HG03432 (cell line): ENCODE measurements around the gene CCDC138.

Source experiments
- ATAC-seq: cut with Tn5 transposase; IDR thresholded peaks from one replicate; pipeline ENCODE4 v1.9.1; 2021; ENCODE audit warnings: mild to moderate bottlenecking, moderate library complexity; ENCODE audit not compliant: unreplicated experiment

The CCDC138 gene

DNA sequence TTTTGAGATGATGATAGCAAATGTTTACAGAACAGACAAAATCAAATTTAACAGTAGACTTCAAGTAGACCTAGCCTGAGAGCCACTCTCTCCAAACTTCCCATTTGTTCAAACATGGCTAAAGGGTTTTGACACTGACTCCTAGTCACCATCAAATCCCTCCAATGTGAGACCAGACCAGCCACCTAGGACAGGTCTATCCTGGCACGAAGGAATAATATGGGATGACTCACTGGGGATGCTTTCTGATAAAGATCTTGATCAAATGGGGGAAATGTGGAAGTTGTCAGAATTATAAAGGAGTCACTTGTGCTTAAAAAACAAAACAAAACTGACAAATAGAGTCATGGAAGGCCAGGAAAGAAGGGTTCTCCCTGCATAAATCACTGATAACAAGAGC, 106.7 kb downstream of the CCDC138 start:
- no peak for ATAC-seq

DNA sequence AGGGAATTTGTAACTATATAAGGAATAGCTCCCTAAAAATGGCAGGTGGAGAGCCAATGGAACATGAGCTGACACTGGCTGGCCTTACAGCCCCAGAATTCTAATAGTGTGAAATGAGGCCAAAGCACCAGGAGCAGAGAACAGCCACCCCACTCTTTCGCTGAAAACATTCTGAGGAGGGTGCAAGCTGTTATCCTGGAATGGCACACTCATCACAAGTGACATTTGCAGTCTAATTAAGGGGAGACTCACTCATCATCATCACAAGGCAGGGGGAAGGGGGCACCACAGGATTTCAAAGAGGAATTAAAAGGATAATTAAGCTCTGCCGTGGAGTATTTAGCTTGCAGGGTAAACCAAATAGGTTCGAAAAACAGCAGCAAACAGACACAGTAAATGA, 108.2 kb downstream of the CCDC138 start:
- ATAC-seq = no peak

GRCh38 chr2:108895188-108895587, 108.6 kb downstream of the CCDC138 start:
- no peak for ATAC-seq

- no peak for ATAC-seq
Observed at GRCh38 chr2:108896741-108897140, 110.2 kb downstream of the CCDC138 start.

DNA sequence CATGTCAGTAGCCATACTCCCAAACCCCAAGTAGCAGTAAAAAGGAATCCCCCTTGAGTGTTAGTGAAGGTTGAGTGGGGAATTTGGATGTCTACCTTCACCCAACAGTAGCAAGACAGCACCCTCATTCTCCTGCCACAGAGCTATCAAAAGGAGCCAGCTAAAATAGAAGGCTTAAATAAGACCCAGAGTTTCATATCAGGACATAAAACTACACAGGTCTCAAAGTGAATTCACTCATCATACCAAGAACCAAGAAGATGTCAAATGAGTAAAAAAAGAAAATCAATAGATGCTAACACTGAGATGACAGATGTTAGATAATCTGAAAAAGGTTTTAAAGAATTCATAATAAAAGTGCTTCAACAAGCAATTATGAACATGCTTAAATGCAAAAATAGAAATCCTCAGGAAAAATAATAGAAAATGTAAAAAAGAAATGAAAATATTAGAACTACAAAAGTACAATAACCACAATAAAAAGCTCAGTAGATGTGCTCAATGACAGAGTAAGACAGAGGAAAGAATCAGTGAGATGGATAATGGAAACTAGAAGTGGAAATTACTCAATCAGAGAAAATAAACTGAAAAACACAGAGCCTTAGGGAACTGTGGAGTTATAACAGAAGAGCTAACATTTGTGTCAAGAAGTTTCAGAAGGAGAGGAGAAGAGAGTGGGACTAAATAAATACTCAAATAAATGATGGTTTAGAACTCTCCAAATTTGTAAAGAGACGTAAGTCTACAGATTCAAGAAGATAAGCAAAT, 111.9 kb downstream of the CCDC138 start:
- no peak for ATAC-seq

DNA sequence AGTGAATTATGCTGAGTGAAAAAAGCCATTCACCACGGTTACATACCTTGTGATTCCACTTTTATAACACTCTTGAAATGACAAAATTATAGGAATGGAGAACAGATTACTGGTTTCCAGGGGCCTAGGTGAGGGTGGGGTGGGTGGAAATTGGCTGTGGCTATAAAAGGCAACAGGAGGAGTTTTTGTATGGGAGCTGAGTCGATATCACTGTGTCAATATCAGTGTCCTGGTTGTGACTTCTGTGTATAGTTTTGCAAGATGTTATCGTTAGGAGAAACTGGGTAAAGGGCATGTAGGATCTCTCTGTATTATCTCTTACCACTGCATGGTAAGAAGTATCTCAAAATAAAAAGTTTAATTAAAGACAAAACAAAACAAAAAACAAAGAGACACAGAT, 118.1 kb downstream of the CCDC138 start:
- no peak for ATAC-seq

DNA sequence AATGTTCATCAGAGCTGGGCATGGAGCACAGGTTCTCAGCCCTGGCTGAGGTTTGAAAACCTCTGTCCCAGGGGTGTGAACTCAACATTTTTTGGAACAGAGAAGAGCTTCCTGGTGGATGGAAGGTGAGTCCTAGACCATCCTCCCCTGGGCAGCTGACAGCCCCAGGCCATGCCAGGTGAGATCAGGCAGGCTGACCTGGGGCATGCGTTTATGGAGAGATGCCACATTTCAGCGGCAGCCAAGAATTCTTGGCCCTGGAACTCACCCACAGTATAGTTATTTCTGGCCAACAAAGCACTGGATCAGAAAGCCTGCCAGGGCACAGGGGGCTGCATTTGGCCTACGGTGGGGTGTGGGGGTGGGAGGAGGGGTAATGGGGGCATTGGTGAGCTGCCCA, 118.6 kb downstream of the CCDC138 start:
- ATAC-seq = no peak

DNA sequence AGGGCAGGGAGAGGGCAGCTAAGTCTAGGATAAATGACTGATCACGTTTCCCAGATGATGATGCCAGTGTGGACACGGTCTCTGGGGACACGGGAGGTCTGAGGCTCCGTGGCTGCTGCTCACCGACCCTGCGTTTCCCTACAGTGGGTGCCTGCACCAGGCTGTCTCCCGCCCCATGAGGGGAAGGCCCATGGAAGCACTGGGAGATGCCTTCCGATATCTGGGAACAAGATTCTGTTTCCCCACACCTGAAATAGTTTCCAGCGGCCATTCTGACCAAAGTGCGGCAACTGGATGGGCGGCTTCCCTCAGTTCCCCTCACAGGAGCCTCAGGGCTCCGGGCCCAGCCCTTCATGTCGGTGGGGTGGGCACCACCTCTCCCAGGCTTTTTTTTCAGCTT, 119.3 kb downstream of the CCDC138 start:
- no peak for ATAC-seq

GRCh38 chr2:108906403-108907077, 120.0 kb downstream of the CCDC138 start:
- ATAC-seq = no peak

DNA sequence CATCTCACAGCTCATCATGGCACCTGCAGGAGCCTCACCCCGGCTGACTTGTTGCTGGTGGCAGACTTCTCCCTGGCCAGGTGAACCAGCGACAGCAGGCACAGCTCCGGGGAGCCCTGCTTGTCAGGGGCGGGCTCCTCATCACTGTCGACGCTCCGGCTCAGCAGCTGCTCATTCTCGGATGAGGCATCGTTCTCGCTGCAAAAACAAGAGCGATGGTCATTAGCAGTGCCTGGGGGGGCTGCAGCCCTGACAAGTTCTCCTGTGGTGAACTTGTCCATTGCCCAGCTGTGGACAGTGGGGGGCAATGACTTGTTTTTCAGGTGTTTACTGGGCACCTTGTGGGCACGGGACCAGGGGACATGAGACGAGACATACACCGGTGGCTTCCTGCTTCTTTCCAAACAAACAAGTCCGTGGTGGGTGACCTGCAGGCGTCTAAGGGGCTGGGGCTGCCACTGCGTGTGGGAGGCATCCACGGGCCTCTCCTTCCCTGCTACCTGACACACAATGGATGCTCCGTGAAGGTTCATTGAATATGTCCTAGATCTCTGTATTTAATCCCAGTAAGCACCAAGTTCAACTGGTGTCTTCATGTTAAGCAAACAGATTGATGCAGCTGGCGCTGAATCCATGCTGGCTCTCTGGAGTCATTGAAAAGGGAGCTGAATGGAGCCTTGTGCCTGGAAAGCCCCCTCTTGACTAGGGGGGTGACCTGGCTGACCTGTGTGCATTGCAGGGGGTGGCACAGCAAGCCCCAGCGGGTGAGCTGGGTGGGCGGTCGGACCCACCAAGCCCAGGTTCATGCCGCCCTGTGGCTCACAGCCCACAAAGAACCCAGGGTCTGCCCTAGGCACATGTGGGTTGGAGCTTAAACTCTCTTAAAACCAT, 121.5 kb downstream of the CCDC138 start:
- no peak for ATAC-seq

DNA sequence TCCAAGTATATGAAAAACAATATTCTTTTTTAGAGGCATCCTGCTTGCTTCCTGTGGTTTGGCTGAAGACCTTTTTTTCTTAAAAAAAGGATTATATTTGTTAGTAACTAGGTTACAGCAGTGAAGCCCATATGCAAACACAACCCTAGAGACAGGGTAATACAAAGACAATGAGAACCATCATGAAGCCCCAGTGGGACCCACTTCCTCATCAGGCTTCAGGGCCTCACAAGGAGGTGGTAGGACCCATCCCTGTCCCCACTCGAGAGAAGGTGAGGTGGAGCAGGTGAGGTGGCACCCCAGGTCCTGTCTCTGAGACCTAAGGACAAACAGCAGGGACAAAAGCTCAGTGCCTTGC, 122.1 kb downstream of the CCDC138 start:
- ATAC-seq = no peak

DNA sequence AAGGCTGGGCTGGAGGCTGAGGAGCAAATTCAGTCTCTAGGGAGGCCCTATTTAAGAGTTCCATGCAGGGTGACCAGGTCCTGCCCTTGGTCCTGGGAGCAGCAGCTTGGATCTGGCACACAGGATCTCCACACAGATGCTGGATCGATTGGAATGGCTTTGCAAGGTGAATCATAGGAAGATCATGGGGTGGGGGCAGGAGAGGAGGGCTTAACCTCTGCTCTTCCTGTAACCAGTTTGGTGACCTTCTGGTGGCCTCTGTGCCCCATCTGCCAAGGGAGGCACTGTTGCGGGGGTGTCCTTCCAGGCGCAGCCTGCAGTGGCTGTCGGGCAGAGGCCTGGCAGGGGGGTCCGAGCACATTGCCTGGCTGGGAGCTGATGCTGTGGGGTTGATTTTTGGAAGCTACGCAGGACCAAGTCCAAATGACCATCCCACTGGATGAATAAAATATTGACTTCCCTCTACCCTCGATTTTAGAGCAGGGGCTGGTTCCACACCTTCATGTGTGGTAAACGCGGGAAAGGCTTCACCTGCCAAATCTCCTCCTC, 122.8 kb downstream of the CCDC138 start:
- ATAC-seq = no peak

GRCh38 chr2:108910011-108910431, 123.5 kb downstream of the CCDC138 start:
- no peak for ATAC-seq

GRCh38 chr2:108910541-108911396, 124.2 kb downstream of the CCDC138 start:
- no peak for ATAC-seq

- ATAC-seq = no peak
Observed at GRCh38 chr2:108911401-108911800, 124.8 kb downstream of the CCDC138 start.

DNA sequence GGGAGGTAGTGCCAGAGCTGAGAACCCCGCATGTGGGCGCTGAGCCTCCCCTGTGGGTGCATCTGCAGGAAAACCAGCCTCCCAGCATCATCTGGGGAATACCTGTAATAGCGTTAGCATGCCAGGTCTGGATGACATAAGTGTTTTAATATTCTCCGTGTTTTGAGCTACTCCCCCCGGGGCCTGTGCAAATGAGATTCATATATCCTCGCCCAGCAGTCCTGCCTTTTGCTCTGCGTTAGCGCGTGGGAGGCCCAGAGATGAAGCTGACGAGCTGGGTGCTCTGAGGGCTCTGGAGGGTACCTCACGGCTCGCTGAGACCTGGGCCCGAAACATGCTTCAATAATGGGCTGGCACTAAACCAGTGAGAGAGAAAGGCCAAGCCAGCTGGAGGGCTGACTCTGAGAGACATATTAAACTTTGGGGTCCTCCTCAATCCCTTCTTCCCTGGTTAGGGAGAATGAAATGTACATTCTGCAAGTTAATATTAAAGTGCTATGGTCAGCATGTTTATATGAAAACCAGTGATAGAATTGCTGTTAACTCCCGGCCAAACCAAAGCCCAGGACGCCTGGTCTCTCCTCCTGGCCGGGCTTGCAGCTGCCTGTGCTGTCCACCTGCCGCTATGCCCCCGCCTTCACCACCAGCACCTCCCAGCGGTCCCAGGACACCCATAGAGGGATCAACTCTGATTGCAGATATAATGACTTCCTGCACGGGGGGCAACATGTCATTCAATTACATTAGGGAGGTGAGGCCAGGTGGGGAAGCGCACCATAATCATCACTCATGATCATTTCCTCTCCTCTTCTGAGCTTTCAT, 125.4 kb downstream of the CCDC138 start:
- no peak for ATAC-seq

DNA sequence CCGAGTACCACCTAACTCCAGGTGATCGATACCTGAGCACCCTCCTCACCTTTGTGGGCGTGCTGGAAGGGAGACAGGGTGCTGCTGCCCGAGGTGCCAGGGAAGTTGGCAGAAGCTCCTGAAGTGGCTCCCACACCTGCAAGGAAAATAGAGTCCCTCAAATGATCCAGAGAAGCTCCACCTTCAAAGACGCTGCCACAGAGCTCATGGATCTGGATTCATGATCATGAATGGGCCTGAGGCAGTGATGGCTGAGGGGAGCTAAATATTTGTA, 126.0 kb downstream of the CCDC138 start:
- no peak for ATAC-seq

DNA sequence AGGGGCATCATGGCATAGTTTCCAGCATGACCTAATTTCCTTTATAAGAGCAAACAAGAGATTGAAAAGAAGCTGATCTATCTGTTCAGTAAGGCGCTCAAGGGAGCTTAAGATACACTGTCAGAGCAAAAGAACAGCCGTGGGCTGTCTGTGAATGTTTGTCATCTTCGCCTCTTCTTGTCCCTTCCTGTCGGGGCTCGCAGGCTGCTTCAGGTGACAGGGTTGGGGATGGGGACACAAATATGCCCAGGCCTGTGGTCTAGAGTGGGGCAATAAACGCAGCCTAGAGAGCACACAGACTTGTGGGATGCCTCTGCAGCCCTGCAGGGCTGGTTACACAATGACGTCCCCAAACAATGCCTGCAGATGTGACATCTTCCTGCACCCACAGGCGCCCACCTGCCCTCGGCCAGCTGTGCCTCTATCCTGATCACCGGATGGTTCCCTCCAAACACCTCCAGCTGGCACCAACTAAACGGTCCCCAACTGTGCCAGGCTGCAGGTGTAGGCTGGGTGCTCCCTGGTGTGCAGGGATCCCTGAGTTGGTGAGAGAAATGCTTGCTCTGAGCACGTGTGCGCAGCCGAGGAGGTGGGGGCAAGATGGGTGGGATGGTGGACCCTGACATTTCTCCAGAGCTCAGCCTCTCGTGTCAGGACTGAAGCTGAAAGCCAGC, 129.7 kb downstream of the CCDC138 start:
- ATAC-seq = no peak

GRCh38 chr2:108916796-108917421, 130.3 kb downstream of the CCDC138 start:
- no peak for ATAC-seq
